HG03442 (cell line): ENCODE measurements around the gene FAAP100.
"Not testable (repeated sequence)": the region's sequence is repeated elsewhere in the genome, so short reads cannot be mapped to it uniquely, and the experiment has no call there.

Experiments used
- ATAC-seq: cut with Tn5 transposase; IDR thresholded peaks from one replicate; pipeline ENCODE4 v1.9.1; 2021; ENCODE audit warnings: mild to moderate bottlenecking, moderate library complexity; ENCODE audit not compliant: unreplicated experiment

The FAAP100 gene

DNA sequence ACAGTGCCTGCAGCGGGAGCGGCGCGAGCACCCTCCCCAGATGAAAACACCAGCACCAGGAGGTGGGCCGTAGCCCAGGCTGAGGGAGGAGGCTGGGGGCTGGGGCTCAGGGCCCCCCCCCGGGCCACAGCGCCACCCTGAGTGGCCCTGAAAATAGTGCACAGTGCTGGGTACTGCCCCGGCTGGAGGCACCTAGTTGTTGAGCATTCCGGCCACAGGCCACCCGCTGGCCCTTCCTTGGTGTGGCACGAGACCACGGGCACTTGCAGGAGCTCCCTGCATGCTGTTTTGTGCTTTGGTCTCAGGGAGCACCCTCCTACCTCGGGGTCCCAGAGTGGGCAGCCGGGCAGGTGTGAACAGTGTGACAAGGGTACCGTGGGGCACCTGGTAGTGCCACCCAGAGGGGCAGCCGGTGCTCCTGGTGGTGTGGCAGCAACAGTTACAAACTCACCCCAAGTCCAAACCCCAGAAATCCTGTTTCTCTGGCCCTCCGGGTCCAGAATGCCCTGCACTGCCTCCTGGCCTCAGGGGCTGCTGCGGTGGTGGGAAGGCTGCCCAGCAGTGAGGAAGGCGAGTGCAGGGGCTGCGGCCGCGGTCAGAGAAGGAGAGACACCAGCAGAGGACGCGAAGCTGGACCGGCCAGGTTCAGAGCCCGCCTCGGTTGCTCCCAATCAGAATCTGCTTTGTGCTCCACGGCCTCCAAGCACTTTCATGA lies 12.0 kb downstream of the FAAP100 start:
- no peak for ATAC-seq

DNA sequence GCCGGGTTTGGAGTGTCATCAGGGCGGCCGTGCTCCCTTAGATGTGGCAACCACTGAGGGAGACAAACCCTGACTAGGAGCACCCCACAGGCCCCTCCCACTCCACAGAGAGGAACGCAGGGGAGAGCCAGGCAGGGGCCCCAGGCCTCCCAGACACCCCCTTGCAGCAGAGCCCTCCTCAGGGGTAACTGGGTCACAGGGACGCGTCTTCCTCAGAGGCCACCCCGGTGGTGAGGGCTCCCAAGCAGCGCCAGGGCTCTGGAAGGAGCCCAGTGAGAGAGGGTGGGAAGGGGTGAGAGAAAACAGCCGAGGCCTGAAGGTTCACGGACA lies 12.6 kb downstream of the FAAP100 start:
- ATAC-seq: no peak

DNA sequence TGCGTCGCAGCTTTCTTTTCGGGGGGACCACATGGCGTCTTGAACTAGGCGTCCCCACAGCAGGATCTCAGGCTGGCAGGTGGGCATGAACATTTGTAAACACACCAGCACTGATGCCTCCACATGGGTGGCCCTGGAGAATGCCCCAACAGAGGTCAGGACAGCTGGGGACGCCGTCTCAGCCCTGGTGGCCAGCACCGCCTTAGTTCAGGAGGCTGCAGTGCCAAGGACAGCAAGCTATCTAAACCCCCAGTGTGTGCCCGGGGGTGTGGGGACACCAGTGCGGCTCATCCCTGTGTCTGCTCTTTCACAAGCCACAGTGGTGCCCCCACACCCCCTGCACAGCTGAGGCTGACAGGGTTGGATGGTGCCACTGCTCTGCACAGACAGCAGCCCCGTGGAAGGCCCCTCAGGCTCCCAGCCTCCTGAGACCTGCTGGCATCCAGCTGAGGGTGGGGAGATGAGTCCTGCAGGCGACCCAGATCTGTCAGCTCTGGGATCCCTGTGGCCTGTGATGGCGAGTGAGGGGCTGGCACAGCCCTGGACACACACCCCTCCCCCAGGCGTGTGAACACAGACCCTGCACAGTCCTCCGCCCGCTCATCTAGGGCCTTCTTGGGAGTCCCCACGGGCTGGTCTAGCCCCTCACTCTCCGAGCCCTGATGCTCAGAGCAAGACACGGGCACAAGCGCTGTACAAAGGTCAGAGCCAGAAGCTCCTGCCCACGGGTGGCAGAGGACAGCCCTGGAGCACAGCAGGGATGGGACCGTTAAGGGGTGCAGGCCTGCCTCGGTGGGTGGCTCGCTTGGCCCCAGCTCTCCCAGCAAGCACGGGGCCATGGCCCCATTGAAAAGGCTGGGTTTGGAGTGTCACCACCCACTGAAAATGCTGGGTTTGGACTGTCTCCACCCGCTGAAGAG lies 13.2 kb downstream of the FAAP100 start:
- no peak for ATAC-seq

DNA sequence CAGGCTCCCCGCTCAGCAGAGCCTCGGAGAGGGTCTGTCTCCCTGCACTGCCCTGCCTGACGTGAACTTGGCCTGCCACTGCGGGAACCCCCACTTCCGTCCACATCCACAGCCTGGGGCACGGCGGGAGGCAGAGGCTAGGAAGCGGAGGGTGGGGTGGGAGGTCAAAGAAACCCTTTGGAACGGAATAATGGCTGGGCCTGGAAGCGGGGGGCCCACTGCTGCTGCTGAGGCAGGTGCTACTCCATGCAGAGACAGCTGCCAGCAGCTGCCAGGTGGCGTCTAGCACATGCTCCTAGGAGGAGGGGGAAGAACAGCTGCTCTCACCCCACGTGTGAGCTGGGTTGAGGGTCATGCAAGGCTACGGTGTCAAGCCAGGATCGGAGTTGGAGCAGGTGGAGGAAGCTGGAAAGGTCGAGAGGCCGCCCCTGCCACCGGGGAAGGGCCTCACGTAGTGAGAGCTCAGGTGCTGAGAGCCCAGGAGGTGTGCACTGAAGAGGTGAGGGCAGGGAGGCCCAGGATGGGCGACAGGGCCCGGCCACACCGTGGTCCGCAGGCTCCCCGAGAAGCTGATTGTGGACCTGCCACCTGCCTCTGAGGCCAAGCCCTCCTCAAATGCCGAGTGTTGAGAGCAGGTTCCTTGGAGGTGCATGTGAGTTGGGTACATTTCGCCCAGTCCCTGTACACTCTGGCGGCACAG lies 14.1 kb downstream of the FAAP100 start:
- no peak for ATAC-seq

DNA sequence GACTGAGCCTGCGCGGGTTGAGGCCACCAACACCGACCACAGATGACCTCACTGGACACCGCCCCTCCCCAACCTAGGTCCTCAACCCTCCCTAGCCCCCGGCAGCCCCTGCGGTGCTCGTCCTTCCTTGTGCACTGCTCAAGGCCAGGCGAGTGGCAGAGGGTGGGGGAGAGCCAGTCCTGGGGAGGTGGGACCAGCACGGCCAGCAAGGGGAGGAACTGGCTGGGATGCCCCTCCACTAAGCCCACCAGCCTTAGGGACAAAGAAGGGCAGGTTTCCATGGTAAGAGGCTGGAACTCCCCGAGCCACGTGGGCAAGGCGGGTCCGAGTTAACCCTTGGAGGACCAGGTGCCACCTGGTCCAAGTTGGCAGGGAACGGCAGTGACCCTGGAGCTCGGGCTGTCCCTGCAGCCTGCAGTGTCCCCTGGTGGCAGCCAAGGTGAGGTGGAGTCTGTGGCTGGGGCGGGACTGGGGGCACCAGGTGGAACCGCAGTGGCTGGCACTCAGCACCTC lies 14.8 kb downstream of the FAAP100 start:
- no peak for ATAC-seq

DNA sequence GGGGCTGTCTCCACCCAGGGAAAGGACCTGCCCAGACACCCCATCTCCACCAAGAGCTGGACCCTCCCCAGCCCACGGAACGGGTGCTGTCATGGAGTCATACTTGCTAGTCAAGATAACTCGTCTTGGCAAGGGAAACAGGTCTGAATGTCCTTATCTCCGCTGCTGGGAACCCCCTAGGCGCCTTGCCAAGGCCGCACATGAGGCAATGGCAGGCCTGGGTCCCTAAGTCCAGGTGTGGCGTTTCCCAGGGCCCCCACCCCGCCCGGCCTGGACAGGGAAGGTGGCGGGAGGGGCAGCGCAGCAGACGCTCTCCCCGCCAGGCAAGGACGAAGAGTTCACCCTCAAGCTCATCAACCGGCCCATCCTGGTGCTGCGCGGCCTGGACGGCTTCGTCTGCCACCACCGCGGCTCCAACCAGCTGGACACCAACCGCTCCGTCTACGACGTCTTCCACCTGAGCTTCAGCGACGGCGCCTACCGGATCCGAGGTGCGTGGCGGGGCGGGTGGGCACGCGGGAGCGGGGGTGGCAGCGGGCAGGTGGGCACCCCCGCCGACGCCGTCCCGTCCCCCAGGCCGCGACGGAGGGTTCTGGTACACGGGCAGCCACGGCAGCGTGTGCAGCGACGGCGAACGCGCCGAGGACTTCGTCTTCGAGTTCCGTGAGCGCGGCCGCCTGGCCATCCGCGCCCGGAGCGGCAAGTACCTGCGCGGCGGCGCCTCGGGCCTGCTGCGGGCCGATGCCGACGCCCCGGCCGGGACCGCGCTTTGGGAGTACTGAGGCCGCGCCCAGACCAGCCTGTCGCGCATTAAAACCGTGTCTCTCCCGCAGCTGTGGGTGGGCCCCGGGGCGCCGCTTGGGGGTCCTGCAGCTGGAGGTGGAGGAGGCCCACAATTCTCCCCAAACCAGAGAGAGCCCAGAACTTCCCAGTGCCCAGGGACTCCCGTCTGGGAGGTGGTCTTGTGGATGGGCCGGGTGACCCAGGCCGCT lies 15.6 kb downstream of the FAAP100 start:
- ATAC-seq: no peak

DNA sequence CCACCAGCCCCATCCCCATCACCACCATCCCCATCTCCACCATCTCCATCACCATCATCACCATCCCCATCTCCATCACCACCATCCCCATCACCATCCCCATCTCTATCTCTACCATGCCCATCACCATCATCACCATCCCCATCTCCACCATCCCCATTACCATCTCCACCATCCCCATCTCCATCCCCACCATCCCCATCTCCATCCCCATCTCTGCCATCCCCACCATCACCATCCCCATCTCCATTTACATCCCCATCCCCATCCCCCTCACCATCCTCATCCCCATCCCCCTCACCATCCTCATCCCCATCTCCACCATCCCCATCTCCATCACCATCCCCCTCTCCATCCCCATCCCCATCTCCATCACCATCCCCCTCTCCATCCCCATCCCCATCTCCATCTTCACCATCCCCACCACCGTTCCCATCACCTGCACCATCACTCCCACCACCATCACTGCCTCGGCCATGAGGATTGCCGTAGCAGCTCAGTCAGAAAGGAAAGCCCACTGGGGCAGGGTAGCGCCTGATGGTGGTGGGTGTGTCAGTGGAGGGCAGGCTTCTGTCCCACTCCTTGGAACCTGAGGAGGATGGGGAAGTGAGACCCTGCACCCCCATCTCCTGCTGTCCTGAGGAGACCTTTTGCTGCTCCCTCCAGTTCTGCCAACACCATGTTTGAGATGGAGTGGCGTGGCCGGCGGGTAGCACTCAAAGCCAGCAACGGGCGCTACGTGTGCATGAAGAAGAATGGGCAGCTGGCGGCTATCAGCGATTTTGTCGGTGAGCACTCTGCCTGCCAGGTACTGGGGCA lies 16.5 kb downstream of the FAAP100 start:
- no peak for ATAC-seq

DNA sequence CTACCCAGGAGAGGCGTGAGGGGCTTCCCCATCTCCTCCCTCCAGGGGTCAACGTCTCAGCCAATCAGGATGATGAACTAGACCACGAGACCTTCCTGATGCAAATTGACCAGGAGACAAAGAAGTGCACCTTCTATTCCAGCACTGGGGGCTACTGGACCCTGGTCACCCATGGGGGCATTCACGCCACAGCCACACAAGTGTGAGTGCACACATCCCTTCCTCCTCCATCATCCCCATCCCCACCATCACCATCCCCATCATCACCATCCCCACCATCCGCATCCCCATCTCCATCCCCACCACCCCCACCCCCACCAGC lies 17.2 kb downstream of the FAAP100 start:
- ATAC-seq: no peak

DNA sequence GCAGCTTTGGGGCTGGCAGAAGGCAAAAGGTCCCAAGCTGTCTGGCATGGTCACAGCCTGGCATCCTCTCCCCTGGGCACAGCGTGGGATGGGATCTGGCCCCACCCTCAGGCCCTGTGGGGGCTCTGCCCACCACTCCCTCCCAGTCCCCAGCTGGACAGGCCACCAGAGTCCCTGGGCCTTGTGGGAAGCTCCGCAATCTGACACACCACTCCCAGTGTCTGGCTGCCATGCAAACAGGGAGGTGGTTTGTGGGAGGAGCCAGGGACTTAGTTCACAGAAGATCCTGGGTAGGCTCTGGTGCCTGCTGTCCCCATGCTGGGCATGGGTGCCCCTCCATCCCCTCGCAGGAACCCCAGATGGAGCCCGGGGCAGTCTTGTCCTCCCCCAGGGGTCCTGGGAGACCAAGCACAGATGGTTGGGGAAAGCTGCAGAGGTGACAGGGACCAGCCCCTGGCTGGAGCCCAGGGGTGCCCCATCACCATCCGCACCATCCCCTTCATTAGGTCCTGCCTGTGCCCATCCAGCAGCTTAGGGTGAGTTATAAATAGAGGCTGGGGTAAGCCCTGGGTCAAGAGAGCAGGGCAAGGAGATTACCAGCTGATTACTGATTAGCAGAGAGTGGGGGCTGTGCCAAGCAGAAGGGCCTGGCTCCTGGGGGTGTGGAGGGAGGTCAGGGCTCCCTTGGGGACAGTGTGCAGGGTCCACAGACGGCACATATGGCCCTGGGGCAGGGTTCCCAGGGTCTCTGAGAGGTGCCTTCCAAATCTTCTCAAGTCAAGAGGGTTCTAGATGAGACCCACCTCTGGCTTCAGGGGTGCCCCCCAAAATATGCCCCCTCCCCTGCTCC lies 17.8 kb downstream of the FAAP100 start:
- ATAC-seq: no peak

DNA sequence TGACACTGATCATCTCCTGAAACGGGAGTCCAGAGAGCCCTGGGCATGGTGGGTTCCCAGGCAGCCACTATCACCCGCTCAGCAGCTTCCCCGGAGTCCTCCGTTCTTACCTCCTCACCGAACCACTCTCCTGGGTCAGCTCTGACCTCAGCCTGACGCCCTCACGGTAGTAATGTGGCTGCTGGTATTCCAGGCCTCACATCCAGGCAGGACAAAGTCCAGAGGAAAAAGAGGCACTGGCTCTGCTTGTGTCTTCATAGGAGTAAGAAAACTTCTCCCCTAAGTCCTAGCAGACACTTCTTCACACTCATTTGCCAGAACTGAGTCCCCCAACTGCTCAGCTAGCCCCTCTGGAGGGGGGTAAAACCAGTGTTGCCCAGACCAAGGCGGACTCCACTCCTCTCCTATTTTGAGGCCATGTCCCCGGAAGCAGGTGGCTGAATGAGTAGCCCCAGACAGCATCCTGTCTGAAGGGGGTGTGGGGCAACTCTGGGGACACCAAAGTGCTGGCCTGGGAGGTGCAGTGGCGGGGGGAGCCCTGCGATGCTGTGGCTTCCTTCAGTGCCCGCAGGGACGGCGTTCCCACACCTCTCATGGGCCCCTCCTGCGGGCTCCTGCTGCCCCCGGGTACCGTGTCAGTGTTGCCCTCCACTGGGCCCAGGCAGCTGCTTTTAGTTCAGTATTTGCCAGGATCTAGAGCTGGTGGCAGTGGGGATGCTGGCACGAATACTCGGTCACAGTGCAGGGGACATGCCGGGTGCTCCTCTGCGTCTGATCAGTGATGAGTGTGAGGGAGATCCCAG lies 18.6 kb downstream of the FAAP100 start:
- no peak for ATAC-seq

DNA sequence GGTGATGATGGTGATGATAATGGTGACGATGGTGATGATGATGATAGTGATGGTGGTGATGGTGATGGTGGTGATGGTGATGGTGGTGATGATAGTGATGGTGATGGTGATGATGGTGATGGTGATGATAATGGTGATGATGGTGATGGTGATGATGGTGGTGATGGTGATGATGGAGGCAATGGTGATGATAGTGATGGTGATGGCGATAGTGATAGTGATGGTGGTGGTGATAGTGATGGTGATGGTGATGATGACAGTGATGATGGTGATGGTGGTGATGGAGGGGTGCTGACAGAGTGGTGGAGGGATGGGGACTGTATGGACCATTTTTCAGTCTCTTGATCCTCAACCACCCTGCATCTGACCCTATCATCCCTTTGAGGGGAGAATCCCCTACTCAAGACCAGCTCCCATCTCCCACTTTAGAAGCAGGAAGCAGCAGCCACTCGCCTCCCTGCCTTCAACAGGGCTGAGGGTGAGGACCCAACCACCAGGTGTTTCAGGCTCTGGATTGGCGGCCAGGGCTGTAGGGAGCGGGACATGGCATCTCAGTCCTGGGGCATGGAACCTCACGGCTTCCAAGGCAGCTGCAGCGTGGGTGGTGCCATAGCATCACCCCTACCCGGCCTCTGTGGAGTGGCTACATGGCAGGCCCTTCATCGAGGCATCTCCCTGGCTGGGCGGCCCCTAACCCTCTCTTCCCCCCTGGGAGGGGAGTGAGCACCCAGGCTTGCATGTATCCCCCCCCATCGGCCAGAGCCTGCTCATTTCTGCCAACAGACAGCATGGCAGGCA lies 19.5 kb downstream of the FAAP100 start:
- no peak for ATAC-seq

DNA sequence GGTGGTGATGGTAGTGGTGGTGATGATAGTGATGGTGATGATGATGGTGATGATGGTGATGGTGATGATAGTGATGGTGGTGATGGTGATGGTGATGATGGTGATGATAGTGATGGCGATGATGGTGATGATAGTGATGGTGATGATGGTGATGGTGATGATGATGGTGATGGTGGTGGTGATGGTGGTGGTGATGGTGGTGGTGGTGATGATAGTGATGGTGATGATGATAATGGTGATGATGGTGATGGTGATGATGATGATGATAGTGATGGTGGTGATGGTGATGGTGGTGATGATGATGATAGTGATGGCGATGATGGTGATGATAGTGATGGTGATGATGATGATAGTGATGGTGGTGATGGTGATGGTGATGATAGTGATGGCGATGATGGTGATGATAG lies 20.2 kb downstream of the FAAP100 start:
- not testable (repeated sequence) for ATAC-seq

DNA sequence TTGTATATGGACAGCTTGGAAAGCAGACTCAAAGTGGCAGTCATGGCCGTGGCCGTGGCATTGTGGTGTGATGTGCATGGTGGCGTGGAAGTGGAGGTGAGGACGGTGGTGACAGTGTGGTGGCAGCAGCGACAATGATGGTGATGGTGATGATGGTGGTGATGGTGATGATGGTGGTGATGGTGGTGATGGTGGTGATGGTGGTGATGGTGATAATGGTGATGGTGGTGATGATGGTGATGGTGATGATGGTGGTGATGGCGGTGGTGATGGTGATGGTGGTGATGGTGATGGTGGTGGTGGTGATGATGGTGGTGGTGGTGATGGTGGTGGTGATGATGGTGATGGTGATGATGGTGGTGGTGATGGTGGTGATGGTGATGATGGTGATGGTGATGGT lies 21.1 kb downstream of the FAAP100 start:
- ATAC-seq: not testable (repeated sequence)

DNA sequence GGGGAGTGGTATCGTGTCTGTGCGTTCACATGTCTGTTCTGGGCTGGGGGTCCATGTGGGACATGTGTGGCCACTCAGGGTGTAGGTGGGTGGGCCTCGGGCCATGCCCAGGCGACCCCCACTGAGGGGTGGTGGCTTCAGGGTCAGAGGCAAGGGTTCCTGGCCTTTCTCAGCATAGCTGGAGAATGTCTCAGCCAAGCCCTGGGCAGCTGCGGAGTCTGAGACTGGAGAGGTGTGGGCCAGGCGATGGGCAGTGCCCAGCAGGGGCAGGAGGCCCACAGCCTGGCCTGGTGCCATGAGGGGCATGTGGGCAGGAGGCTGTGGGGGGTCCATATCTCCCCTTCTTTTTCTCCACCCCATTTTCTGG lies 22.7 kb downstream of the FAAP100 start:
- ATAC-seq: no peak

DNA sequence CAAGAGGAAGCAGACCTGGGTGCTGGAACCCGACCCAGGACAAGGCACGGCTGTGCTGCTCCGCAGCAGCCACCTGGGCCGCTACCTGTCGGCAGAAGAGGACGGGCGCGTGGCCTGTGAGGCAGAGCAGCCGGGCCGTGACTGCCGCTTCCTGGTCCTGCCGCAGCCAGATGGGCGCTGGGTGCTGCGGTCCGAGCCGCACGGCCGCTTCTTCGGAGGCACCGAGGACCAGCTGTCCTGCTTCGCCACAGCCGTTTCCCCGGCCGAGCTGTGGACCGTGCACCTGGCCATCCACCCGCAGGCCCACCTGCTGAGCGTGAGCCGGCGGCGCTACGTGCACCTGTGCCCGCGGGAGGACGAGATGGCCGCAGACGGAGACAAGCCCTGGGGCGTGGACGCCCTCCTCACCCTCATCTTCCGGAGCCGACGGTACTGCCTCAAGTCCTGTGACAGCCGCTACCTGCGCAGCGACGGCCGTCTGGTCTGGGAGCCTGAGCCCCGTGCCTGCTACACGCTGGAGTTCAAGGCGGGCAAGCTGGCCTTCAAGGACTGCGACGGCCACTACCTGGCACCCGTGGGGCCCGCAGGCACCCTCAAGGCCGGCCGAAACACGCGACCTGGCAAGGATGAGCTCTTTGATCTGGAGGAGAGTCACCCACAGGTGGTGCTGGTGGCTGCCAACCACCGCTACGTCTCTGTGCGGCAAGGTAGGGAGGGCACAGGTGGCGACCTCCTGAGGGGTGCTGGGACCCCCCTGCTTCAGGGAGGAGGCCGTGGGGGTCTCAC lies 23.3 kb downstream of the FAAP100 start:
- ATAC-seq: no peak

DNA sequence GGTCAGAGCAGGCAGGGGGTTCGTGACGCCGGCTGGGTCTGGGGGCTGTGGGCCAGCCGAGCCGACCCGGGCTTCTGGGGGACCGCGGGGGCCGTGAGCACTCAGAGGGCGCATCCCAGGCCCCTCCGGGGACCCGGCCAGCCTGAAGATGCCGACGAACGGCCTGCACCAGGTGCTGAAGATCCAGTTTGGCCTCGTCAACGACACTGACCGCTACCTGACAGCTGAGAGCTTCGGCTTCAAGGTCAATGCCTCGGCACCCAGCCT lies 23.8 kb downstream of the FAAP100 start:
- ATAC-seq: no peak
